ENCODE results near the gene RGL1.
A peak's percentile ranks its signal among the peaks of the same experiment; 100 is the strongest.

RGL1 gene

GRCh38 chr1:183859831-183860230 lies 54.9 kb downstream of the RGL1 start:
- DNase-seq, result no peak

- DNase-seq, result no peak
Measured at GRCh38 chr1:183862967-183863366, 58.0 kb downstream of the RGL1 start.

- no peak for DNase-seq
Measured at GRCh38 chr1:183863852-183864251, 58.9 kb downstream of the RGL1 start.

DNA sequence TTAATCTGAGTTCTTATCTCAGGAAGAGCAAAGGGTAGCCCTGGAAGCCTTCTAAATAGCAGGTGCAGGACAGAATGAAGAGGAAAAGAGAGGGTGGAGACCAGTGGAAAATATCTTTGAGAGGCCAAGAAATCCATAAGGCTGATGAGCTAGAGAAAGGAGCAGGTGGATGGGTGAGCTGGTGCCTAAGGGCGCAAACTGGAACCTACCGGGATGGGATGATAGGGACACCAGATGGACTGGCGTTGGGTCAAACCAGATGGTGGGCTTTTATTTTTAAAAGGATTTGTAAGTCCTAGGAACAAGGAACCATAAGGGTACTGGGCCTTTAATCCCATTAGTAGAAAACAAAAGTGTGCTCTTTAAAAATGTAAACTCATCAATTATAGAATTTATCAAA lies 59.7 kb downstream of the RGL1 start:
- DNase-seq, result no peak

DNA sequence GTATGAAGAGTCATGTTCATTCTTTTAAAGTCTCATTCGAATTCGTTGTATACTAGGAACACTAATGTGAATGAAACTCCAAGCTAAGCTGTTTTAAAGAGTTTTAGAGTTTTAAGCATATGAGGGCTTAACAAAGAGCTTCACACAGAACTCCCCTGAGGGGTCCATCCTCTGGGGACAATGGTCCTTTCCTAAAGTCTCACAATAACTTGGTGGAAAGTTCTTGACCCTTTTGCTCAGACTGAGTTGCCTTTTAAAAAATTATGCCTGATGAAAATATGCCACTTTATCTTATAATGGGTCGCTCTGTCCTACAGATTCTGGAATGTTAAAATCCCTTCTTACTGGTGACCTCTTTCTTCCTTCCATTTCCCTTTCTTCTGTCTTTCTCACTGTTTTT lies 64.3 kb downstream of the RGL1 start:
- DNase-seq, result no peak

- no peak for DNase-seq
Measured at GRCh38 chr1:183869664-183870063, 64.7 kb downstream of the RGL1 start.

DNA sequence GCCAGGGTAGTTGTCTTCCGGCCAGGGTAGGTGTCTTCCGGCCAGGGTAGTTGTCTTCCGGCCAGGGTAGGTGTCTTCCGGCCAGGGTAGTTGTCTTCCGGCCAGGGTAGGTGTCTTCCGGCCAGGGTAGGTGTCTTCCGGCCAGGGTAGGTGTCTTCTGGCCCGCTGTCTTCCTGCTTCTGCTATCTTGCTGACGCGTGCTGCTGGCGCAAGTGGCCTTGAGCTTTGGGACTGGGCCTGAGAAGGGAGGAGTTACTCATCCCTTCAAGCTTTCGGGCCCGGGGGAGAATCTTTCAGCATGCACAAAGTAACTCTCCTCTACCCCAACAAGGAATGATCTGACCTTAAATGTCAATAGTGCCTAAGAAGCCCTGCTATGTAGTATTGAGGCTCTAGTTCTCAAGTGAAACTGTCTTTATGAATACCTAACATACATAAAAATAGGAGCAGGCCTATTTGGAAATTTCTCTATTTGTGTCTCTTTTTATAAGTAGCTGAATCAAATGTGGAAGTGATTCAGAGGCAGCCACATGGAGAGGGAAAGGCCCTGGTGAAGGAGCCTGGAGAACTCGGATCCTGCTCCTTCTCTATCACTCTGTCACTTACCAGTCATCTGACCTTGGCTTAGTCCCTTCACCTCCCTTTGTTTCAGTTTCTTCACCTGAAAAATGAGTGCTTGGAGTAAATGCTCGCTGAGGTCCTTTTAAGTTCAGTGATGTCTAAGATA lies 65.6 kb downstream of the RGL1 start:
- peak in 2 of 58 donors; percentile 26 to 33 for DNase-seq

DNA sequence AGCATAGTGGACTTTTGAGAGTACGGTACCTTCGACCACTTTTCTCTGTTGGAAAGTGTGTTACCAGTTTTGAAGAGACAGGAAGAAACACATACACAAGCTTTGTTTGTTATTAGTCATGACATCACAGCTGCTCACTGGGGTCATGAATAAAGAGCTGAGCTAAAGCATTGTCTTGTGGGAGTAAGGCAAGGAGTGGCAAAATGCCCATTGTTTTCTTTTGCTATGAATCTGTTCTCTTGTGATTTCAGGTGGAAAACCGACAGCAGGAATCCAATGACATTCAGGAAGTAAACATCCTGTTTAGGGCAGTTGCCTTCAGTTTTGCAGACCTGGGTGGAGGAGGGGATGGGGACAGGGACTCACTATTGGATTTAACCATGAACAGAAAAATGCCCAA lies 66.2 kb downstream of the RGL1 start:
- DNase-seq, result peak in 16 of 58 donors; percentile 9 to 83 (median 32)

- DNase-seq, result no peak
Measured at GRCh38 chr1:183871601-183872000, 66.7 kb downstream of the RGL1 start.

DNA sequence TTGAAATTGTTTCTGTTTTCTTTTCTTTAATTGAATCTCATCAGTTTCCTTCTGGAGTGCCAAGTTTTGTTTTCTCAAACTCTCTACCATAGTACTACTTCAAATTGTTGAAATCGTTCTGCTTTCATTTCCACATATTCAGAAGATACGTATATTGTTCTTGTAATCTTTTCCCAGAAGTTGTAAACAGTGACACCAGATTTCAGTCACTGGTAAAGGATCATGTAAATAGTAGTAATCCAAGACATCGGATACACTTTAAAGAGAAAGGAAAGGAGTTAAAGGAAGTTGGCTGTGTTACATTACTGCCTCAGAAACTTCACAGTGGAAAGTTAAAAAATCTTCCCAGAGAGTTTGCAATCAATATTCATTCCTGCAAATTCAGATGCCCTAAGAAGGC lies 67.5 kb downstream of the RGL1 start:
- DNase-seq, result no peak

- DNase-seq, result no peak
Measured at GRCh38 chr1:183873642-183874041, 68.7 kb downstream of the RGL1 start.

GRCh38 chr1:183876309-183876708 lies 71.4 kb downstream of the RGL1 start:
- DNase-seq, result no peak

GRCh38 chr1:183877053-183877720 lies 72.3 kb downstream of the RGL1 start:
- peak in 50 of 58 donors; percentile 16 to 85 (median 60) for DNase-seq

DNA sequence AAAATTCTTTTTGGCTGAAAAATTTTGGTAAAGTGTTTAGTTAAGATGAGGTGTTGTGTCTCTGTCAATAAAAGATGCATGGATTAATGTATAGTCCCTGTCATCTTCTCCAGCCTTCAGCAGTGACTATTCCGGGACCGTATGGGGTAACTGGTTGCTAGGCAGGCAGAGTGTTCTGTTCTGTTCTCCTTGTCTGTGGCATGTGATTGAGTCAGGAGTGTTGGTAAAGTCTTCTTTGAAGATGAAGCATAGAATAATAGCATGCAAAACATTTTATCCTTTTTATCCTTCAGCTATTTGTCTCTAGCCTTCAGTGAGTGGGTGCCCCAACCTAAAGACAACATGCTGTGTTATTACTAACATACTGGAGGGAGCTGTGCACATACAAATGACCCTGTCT lies 74.6 kb downstream of the RGL1 start:
- peak in 5 of 58 donors; percentile 10 to 35 (median 28) for DNase-seq

DNA sequence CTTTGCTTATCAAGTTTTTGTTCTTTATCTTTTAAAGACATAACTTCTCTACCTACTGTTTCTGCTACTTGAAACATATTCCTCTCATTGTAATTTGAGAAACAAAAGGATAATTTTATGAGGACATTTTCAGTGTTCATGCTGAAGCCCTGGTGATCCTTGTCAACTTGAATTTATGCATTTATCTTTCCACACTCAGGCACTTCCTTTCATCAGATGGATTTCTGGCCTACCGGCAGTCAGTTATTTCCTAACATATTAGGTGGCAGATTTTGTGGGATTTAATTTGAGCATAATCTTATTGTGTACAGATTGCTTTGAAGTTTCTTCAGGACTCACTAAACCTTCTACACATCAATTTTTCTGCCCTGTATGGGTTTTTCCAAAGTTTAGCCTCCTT lies 75.0 kb downstream of the RGL1 start:
- no peak for DNase-seq

DNA sequence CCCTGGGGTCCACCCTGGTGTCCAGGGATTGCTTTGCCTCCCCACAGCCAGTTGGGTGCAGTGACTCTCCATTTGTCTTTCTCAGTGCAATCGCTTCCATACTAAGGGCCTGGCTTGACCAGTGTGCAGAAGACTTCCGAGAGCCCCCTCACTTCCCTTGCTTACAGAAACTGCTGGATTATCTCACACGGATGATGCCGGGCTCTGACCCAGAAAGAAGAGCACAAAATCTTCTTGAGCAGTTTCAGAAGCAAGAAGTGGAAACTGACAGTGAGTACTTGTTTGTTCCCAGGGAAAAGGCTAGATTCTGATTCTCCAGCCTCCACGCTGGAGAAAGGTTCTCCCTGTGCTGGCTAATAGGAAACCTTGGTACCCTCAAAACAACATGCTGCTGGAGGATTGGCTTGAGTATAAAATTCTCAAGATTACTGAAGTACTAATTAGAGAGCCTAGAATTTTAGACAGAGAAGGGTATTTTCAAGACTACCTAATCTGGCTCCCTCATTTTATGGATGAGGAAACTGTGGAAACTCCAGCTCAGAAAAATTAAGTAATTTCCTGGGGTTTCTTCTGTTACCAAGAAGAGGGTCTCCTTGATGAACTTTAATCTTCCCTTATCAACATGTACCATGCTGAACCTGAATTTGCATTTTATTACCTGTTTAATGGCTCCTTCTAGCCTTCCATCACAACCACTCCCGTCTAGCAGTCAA lies 75.8 kb downstream of the RGL1 start:
- DNase-seq, result no peak

DNA sequence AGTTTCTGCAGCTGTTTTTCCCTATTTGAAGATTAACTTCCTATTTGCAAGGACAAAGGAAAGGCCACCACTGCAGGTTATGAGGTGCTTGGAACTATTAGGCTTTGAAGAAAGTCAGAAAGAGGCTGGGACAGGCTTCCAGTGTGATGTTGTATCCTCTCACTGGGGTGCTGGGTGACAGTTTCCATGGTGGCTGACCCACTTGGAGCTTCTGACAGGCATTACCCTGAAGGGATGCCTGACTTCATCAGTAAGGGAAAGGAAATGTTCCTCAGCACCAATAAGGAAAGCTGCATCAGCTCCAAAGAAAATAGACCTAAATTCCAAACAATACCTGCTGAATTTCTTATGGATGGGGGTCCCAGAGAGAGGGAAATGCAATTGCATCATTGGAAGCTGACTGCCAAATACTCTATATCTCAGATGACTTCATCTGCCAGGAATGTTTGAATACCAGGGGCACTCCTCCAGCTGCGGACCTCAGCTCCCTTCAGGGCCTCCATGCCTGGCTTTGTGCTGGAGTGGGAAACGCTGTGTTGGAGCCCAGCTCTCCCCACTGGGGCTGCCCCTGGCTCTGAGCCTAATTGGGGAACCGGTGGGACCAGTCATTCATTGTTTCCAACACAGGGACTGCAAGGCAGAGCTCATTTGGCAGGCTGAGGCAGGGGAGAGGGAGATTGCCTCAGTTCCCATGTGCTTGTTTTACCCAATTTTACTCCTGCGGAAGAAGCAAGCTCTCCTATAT lies 76.6 kb downstream of the RGL1 start:
- peak in 54 of 58 donors; percentile 14 to 90 (median 66) for DNase-seq

DNA sequence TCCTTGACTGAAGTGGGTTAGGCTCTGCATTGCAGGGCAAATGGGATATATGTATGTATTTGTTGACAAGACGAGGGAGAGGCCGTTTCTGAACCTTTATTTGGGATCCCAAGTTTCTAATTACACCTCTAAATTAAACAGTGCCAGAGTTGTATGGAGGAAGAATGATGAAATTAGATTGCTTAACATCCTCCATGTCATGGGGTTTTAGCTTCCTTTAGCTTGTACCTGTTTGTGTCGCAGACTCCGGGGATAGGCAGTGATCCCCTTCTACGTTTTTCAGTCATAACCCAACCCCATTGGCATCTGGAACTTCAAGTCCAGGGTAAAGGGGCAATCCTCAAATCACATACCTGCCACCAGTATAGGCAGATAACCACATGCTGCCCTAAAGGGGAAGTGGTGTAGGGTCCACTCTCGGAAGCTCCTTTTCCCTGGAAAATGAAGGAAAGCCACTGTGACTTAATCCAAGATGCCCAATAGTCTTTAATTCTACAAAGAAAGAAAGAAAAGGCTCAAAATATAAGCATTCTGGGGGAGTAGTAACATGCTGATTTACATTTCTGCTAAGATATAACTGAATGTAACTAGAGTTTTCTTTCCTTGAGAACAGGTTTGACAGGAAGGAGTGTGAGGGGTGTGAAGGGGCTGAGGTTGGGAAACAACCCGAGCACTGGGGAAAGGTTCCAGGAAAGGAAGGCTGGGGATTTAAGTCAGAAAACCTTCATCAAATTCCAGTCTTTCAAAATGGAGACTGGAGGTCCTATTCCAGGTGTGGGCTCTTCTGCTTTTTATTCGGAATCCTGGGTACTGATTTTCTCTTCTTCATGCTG lies 77.6 kb downstream of the RGL1 start:
- DNase-seq, result no peak

- peak in 1 of 58 donors; percentile 11 for DNase-seq
Measured at GRCh38 chr1:183883623-183884022, 78.7 kb downstream of the RGL1 start.

DNA sequence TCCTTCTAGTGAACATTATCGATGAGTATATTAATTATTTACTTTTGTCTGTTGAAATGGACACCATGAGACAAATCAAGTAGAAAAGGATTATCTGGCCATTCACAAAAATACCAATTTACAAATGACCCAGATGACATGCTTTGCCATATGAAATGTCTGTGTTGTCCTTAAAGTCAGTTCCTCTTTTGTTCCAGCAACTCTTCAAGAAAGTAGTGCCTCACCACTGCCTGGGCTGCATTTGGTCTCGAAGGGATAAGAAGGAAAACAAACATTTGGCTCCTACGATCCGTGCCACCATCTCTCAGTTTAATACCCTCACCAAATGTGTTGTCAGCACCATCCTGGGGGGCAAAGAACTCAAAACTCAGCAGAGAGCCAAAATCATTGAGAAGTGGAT lies 79.6 kb downstream of the RGL1 start:
- DNase-seq, result no peak

Data from anterior cingulate cortex (tissue), 58 donors.